Colonic mucosa (tissue), 4 donors: ENCODE data around the gene BANP. TPM values are rescaled to one million over a fixed set of nuclear protein-coding genes. Genes with fewer than 3 reads are reported as not detected.

Experiments
- DNase-seq: peaks from one replicate; pipeline ENCODE4 v3.0.0-alpha.2; 2020
- H3K27ac ChIP-seq: fragments of 200-600 bp; one replicate; pipeline ENCODE4 v1.8.0; 2021
- H3K27me3 ChIP-seq: fragments of 200-600 bp; one replicate; pipeline ENCODE4 v1.8.0; 2021
- H3K36me3 ChIP-seq: fragments of 200-600 bp; one replicate; pipeline ENCODE4 v1.8.0; 2021
- H3K4me1 ChIP-seq: fragments of 200-600 bp; one replicate; pipeline ENCODE4 v1.8.0; 2021; ENCODE audit warnings: mild to moderate bottlenecking
- H3K4me3 ChIP-seq: fragments of 200-600 bp; one replicate; pipeline ENCODE4 v1.8.0; 2021
- H3K9ac ChIP-seq, 2 donors: one replicate each; pipeline ENCODE4 v1.7.0; 2013; ENCODE audit warnings: control low read depth in 2 of 2, low read depth in 2 of 2, low read length in 2 of 2
- H3K9me3 ChIP-seq: fragments of 200-600 bp; one replicate; pipeline ENCODE4 v1.8.0; 2021
- intact Hi-C: fragments of 100-400 bp; cut with DNase I; formaldehyde crosslinking; loops from one replicate; pipeline ENCODE4 v1.14.1; 2022
- total RNA-seq, 2 donors: library from RNA; stranded (reverse); fragmentation: NEBNext Ultra II Directional in 1 of 2; extraction: Animal tissue kit (Norgen Biotek cat#: 25700) in 1 of 2; gene quantifications; one replicate each; pipeline ENCODE4 v1.2.1, GENCODE V29; 2021
- TF ChIP-seq, protein P1 (sequence below): fragments of 200-600 bp; IDR thresholded peaks from one replicate; pipeline ENCODE4 v1.8.0; 2022; ENCODE audit warnings: antibody characterized with exemption, mild to moderate bottlenecking
- donor health status: healthy.
- donor health status: DM: no; HTN: no; CAD: no.
- donor health status: DM: no; HTN: no; CAD: no.

BANP gene
- total RNA-seq, 2 donors from 2014 or later: 18.6 to 29.7 TPM

GRCh38 chr16:88012360-88012759 lies 61.1 kb downstream of the BANP start:
- Histone ChIP-seq H3K9me3 (no peaks in the 10 kb centered on the region), H3K27me3 (no peaks in the 10 kb centered on the region), H3K9ac (no peak overlapping the region), H3K27ac (peak overlapping the region; percentile 87), H3K36me3 (no peaks in the 10 kb centered on the region), H3K4me3 (no peak overlapping the region), H3K4me1 (peaks cover 4% of the 10 kb centered on the region)
- TF ChIP-seq, protein P1, sequence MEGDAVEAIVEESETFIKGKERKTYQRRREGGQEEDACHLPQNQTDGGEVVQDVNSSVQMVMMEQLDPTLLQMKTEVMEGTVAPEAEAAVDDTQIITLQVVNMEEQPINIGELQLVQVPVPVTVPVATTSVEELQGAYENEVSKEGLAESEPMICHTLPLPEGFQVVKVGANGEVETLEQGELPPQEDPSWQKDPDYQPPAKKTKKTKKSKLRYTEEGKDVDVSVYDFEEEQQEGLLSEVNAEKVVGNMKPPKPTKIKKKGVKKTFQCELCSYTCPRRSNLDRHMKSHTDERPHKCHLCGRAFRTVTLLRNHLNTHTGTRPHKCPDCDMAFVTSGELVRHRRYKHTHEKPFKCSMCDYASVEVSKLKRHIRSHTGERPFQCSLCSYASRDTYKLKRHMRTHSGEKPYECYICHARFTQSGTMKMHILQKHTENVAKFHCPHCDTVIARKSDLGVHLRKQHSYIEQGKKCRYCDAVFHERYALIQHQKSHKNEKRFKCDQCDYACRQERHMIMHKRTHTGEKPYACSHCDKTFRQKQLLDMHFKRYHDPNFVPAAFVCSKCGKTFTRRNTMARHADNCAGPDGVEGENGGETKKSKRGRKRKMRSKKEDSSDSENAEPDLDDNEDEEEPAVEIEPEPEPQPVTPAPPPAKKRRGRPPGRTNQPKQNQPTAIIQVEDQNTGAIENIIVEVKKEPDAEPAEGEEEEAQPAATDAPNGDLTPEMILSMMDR: no peak
- intact Hi-C loops: no loop called here
- DNase-seq: no peak

DNA sequence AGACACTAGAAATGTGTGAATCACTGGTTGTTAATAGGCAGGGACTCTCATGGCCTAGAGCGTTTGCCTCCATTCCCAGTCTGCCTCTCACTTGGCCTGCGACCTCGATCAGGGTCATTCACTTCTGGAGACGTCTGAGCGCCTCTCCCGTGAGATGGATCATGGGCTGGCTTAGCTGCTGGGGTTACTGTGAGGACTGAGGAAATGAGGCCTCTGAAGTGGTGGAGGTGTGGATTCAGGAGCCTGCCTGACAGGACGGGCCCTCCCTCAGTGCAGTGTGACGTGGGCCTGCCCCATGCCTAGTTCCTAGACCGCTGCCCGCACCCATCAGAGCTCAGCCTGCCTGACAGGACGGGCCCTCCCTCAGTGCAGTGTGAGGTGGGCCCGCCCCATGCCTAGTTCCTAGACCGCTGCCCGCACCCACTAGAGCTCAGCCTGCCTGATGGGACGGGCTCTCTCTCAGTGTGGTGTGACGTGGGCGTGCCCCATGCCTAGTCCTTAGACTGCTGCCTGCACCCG lies 61.9 kb downstream of the BANP start:
- H3K4me1 ChIP-seq: peaks cover 4% of the 10 kb centered on the region
- H3K4me3 ChIP-seq: no peak overlapping the region
- no peaks in the 10 kb centered on the region for H3K27me3 ChIP-seq
- peak overlapping the region; percentile 87 for H3K27ac ChIP-seq
- H3K9ac ChIP-seq: peak overlapping the region in 1 of 2 donors; percentile 66
- DNase-seq: peak; percentile 86
- H3K9me3 ChIP-seq: no peaks in the 10 kb centered on the region
- intact Hi-C loops: no loop called here
- TF ChIP-seq, protein P1: no peak
- H3K36me3 ChIP-seq: no peaks in the 10 kb centered on the region

DNA sequence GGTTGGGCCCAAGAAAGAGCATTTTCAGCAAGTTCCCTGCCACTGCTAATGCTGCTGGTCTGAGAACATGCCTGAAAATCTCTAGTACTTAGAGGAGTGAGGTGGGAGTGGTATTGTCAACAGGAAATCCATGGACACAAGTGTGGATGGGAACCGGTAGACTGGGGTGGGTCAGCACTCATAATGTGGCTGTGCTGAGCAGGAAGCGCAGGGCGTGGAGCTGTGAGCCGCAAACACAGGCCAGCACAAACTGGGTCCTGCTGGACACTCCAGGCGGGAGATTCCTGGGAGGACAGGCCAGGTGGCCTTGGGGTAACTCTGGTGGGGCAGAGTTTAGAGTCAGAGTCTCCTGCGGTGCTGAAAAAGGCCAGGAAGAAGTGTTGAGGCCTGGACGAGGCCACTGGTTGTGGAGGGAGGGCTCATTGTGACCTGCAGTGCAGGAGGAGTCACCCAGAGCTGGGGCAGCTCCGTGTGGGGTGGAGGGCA lies 62.6 kb downstream of the BANP start:
- TF ChIP-seq, protein P1: no peak
- peaks cover 4% of the 10 kb centered on the region for H3K4me1 ChIP-seq
- no peak overlapping the region for H3K4me3 ChIP-seq
- H3K36me3 ChIP-seq: no peaks in the 10 kb centered on the region
- peak; percentile 82 for DNase-seq
- peak overlapping the region in 1 of 2 donors; percentile 66 for H3K9ac ChIP-seq
- no peaks in the 10 kb centered on the region for H3K27me3 ChIP-seq
- H3K9me3 ChIP-seq: no peaks in the 10 kb centered on the region
- intact Hi-C loops: no loop called here
- H3K27ac ChIP-seq: peak overlapping the region; percentile 87

DNA sequence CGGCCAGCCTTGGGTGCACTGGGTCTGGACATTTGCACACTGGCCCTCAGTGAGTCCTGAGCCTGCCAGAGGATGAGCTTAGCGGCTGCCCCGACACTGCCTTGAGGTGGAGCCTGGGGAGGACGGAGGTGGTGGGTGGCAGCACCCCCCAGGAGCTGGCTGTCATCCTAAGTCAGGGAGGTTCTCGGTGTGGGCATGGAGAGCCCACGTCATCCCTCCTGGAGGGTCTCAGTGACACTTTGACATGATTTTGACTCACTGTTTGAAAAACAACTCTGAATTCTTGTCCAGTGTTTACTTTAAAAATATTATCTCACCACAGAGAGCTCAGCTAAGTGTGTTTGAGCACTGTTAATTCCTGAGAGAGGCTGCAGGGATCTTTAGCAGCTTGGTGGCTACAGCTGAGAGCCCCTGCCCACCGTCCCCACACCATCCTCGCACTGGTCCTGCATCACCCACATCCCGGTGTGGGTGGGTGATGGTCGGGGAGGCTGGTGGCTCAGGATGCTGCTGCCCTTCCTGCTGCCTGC lies 63.1 kb downstream of the BANP start:
- intact Hi-C loops: no loop called here
- Histone ChIP-seq H3K27me3 (no peaks in the 10 kb centered on the region), H3K4me1 (peaks cover 4% of the 10 kb centered on the region), H3K36me3 (no peaks in the 10 kb centered on the region), H3K4me3 (no peak overlapping the region), H3K27ac (peak overlapping the region; percentile 87), H3K9me3 (no peaks in the 10 kb centered on the region), H3K9ac (peak overlapping the region in 1 of 2 donors; percentile 66)
- TF ChIP-seq, protein P1: no peak
- DNase-seq: no peak

GRCh38 chr16:88014954-88015805 lies 63.9 kb downstream of the BANP start:
- no peaks in the 10 kb centered on the region for H3K36me3 ChIP-seq
- peak overlapping the region; percentile 87 for H3K27ac ChIP-seq
- H3K9ac ChIP-seq: peak overlapping the region in 1 of 2 donors; percentile 66
- intact Hi-C loops: no loop called here
- peaks cover 4% of the 10 kb centered on the region for H3K4me1 ChIP-seq
- H3K27me3 ChIP-seq: no peaks in the 10 kb centered on the region
- no peaks in the 10 kb centered on the region for H3K9me3 ChIP-seq
- TF ChIP-seq, protein P1: no peak
- no peak overlapping the region for H3K4me3 ChIP-seq
- DNase-seq: no peak
